GM19397 (cell line): ENCODE measurements around the gene CALCA.

Experiments used
- ATAC-seq: cut with Tn5 transposase; IDR thresholded peaks from one replicate; pipeline ENCODE4 v1.9.1; 2021; ENCODE audit warnings: mild to moderate bottlenecking, moderate library complexity; ENCODE audit not compliant: unreplicated experiment

Gene CALCA

DNA sequence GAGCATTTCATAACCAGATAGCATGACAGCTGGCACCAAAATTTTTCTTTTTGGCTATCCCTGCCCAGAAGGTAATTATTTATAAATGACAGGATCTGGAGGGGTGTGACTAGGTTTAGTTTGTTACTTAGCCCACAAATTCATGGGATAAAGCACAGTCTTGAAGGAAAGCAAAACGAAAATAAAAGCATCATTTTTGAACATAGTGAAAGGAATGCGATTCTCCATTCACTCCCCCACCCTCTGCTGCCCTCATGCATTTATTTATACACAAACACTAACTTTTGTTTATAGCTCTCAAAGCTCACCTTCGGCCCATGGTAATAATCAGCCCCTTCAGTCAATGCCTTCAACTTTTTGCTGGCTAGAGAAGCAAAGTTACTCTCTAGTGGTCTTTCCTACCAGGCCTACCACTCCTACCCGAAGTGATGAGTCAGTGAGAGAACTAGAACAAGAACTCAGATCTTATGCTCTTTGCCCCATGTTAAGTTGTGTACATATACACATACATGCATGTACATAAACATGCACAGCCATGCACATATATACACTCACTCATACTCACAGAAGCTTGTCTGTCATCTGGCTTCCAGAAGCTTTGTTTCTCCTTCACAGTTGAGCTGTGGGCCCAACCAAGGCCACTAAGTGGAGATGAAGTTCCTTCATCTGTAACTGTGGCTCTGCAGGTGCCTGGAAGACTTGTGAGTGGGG, 22.6 kb downstream of the CALCA start:
- ATAC-seq: no peak

DNA sequence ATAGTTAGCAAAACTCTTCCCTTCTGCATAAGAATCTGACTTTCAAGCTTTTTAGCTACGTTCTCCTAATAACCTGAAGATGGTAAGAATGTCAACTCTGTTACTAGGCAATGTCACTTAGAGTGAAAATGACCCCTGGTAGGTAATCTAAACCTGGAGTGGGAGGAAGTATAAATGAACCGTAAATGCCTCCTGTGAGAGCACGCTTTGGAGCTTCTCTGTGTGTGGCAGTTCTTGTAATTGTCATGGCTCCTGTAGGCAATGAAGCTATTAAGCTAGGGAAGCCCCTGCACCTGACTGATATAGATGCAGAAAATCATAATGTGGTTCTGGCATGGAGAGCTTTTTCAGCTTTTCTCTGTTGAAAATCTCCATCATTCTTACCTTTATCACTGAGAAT, 29.4 kb downstream of the CALCA start:
- ATAC-seq: no peak

DNA sequence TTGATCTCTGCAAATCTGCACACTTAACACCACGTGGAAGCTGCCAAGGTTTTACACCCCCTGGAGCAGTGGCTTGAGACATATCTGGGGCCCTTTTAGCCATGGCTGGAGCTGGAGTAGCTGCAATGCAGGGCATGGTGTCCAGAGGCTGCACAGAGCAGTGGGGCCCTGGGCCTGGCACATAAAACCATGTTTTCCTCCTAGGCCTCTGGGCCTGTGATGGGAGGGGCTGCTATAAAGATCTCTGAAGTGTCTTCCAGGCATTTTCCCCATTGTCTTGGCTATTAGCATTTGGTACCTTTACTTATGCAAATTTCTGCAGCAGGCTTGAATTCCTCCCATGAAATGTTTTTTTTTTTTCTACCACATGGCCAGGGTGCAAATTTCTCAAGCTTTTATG, 33.2 kb downstream of the CALCA start:
- ATAC-seq: no peak

GRCh38 chr11:14934641-14935351, 37.4 kb downstream of the CALCA start:
- no peak for ATAC-seq

GRCh38 chr11:14932447-14932846, 39.7 kb downstream of the CALCA start:
- no peak for ATAC-seq

DNA sequence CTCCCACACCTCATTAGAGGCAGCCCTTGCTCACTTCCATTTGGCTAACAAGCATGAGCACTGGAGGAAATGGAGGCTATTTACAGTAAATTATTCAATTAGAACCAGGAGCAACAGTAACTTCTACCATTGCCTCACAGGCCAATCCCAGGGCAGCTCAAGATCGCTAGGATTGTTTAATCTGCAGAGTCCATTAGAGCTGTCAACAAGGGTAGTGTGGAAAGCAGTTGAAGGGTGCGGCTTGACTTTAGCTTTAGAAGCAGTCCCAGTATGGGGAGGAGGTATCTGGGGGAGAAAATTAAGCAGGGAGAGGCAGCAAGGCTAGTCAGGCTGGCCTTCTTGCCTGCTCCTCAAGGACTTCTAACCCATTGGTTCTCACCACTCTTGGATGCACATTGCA, 41.8 kb downstream of the CALCA start:
- no peak for ATAC-seq

- ATAC-seq: no peak
Measured at GRCh38 chr11:14927146-14927545, 45.0 kb downstream of the CALCA start.

- no peak for ATAC-seq
Measured at GRCh38 chr11:14924318-14924717, 47.8 kb downstream of the CALCA start.
